ENCODE data around the gene EGFL6. TPM values are rescaled to one million over a fixed set of nuclear protein-coding genes. Genes with fewer than 3 reads are reported as not detected.

Gene EGFL6
- total and polyA plus RNA-seq, 2 of the 13 experiments (the other 11 are each of a cell fraction or from before 2014, with no cell fraction given): not detected

DNA sequence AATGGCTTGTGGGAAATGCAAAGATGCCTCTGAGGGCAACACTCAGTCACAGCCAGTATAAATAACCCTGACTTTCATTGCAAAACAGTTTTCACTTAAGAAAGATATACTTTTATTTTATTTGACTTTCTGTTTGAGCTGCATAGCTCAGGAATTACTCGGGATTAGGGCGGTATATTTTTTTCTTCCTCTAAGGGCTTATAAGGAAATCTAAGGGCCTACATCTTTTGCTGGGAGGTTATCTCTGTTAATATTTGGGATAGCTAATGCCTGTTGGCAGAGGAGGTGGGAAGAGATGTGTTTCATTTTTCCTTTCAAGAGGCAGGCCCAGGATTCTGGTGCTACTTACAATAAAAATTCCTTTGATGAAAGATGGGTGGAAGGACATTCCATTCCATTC lies 28.8 kb upstream of the EGFL6 start (continued):
- TF ChIP-seq, protein P1, sequence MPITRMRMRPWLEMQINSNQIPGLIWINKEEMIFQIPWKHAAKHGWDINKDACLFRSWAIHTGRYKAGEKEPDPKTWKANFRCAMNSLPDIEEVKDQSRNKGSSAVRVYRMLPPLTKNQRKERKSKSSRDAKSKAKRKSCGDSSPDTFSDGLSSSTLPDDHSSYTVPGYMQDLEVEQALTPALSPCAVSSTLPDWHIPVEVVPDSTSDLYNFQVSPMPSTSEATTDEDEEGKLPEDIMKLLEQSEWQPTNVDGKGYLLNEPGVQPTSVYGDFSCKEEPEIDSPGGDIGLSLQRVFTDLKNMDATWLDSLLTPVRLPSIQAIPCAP (CRISPR knock-in tag; IDR thresholded peaks at IDR 0.05; ENCODE audit: low read depth): no peak
- no peak for TF ChIP-seq HMGXB4 (CRISPR knock-in tag; IDR thresholded peaks at IDR 0.05; ENCODE audit: borderline replicate concordance in 1 of 2, low read depth in 1 of 2)
- no peak for TF ChIP-seq HNRNPK (IDR thresholded peaks at IDR 0.05; ENCODE audit: low read depth, low read length, poor library complexity, severe bottlenecking)

GRCh38 chrX:13545726-13546125 lies 23.7 kb upstream of the EGFL6 start:
- H3K4me2 ChIP-seq (ENCODE audit: low read depth, low read length): no peak overlapping the region
- WGBS (ENCODE audit: low lambda C conversion rate): 0% methylated on average over 1 of the region's 2 CpGs
- no TSS peak for BruUV-seq (replicated peaks)
- H3K27me3 ChIP-seq (ENCODE audit: control insufficient read depth in 1 of 2, insufficient read depth in 2 of 2, low read length in 2 of 2): no peaks in the 10 kb centered on the region
- TF ChIP-seq MBD4 (IDR thresholded peaks at IDR 0.05; ENCODE audit: borderline replicate concordance, low read length) (no peak), ZNF747 (CRISPR knock-in tag; IDR thresholded peaks at IDR 0.05; ENCODE audit: borderline replicate concordance) (no peak), ZBTB3 (CRISPR knock-in tag; IDR thresholded peaks at IDR 0.05; ENCODE audit: borderline replicate concordance, low read depth) (no peak), ZNF280D (CRISPR knock-in tag; IDR thresholded peaks at IDR 0.05) (no peak), ETV5 (CRISPR knock-in tag; IDR thresholded peaks at IDR 0.05; ENCODE audit: borderline replicate concordance) (no peak), CBX1 (IDR thresholded peaks at IDR 0.05; ENCODE audit: low read depth) (no peak)
- in situ Hi-C loops (cut with HindIII; ENCODE audit: extremely low pct_ligation_motif_present, low pct_unique_long_range_greater_than_20kb) (no loop called here), intact Hi-C loops (cut with micrococcal nuclease; ENCODE audit: unreplicated experiment) (no loop called here)
- no peak for FAIRE-seq
- H3K4me1 ChIP-seq (ENCODE audit: insufficient read depth, low read length): no peaks in the 10 kb centered on the region
- no peaks in the 10 kb centered on the region for H3K36me3 ChIP-seq (replicated peaks in 1 of 2; ENCODE audit: control insufficient read depth in 1 of 2, insufficient read depth in 2 of 2, low read length in 2 of 2)
- H3K4me3 ChIP-seq (replicated peaks in 1 of 3; ENCODE audit: insufficient read depth in 1 of 3, low read depth in 2 of 3, low read length in 3 of 3): no peak overlapping the region
- H4K20me1 ChIP-seq (ENCODE audit: insufficient read depth, low read length): no peaks in the 10 kb centered on the region
- H3K79me2 ChIP-seq (ENCODE audit: insufficient read depth, low read length): no peaks in the 10 kb centered on the region
- POLR2A ChIA-PET: no interaction called here
- DNase-seq (ENCODE audit: low spot score): no peak
- no peak for ATAC-seq
- H3K9ac ChIP-seq (ENCODE audit: insufficient read depth, low read depth, low read length): no peak overlapping the region
- H2AFZ ChIP-seq (ENCODE audit: low read length): no peak overlapping the region
- no peaks in the 10 kb centered on the region for H3K9me3 ChIP-seq (ENCODE audit: low read length)
- CTCF ChIA-PET (ENCODE audit: low intra/inter-chr PET ratio, low total read pairs): no interaction called here
- no peak overlapping the region for H3K27ac ChIP-seq (ENCODE audit: extremely low read length, insufficient read depth, low read length)
